ENCODE results near the gene DBNDD2.

The DBNDD2 gene

DNA sequence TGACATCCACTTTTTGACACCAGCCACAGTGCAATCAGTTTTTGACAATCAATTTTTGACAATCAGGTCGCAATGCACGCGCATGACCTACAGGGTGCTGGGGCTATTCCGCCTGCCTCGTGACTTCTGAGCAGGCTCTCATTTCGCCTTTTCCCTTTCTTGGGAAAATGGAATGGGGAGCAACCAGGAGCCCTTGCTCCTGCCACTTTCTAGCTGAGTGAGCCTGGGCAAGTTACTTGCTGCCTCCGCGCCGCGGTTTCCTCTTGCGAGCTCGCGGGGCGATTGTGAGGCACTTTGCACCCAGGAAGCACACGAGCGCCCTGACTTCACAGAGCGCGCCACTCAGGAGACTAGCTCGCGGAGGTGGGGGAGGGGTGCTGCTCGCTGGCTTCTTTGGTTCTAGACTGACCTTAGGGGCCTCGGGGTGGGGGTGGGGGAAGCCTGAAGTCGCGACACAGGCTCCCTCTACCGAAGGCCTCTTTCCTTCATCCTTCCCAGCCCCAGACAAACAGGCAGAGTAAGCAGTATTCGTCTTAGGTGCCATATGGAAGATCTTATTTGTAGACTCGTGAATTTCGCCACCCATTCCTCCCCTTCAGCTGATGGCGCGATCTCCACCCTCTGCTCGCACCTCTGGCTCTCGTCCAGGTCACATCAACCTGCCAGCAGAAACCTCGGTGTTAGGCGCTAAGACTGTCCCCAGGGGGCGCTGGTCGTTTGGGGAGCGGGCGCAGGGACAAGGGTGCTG is 34.6 kb upstream of the DBNDD2 start (continued):
- TF ChIP-seq, protein P1, sequence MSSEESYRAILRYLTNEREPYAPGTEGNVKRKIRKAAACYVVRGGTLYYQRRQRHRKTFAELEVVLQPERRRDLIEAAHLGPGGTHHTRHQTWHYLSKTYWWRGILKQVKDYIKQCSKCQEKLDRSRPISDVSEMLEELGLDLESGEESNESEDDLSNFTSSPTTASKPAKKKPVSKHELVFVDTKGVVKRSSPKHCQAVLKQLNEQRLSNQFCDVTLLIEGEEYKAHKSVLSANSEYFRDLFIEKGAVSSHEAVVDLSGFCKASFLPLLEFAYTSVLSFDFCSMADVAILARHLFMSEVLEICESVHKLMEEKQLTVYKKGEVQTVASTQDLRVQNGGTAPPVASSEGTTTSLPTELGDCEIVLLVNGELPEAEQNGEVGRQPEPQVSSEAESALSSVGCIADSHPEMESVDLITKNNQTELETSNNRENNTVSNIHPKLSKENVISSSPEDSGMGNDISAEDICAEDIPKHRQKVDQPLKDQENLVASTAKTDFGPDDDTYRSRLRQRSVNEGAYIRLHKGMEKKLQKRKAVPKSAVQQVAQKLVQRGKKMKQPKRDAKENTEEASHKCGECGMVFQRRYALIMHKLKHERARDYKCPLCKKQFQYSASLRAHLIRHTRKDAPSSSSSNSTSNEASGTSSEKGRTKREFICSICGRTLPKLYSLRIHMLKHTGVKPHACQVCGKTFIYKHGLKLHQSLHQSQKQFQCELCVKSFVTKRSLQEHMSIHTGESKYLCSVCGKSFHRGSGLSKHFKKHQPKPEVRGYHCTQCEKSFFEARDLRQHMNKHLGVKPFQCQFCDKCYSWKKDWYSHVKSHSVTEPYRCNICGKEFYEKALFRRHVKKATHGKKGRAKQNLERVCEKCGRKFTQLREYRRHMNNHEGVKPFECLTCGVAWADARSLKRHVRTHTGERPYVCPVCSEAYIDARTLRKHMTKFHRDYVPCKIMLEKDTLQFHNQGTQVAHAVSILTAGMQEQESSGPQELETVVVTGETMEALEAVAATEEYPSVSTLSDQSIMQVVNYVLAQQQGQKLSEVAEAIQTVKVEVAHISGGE (tag by site-specific recombination; conservative IDR thresholded peaks at IDR 0.05; ENCODE audit: low read depth), result peak; percentile 50; the same call in 1 of the 2 replicates
- TF ChIP-seq ZIC2 (tag by site-specific recombination; IDR thresholded peaks at IDR 0.05) (no peak), PBX3 (CRISPR knock-in tag; IDR thresholded peaks at IDR 0.05) (no peak), ZNF335 (tag by site-specific recombination; conservative IDR thresholded peaks at IDR 0.05) (peak; percentile 34; the same call in 1 of the 2 replicates), ZNF48 (tag by site-specific recombination; IDR thresholded peaks at IDR 0.05) (no peak), ZNF311 (tag by site-specific recombination; IDR thresholded peaks at IDR 0.05; ENCODE audit: borderline replicate concordance) (no peak), GLIS1 (tag by site-specific recombination; IDR thresholded peaks at IDR 0.05) (no peak), IKZF3 (tag by site-specific recombination; IDR thresholded peaks at IDR 0.05) (no peak), KLF1 (tag by site-specific recombination; IDR thresholded peaks at IDR 0.05) (peak; percentile 57; the same call in 1 of the 2 replicates), SALL2 (tag by site-specific recombination; IDR thresholded peaks at IDR 0.05; ENCODE audit: borderline replicate concordance) (no peak), ZNF26 (tag by site-specific recombination; IDR thresholded peaks at IDR 0.05) (no peak), ZNF473 (tag by site-specific recombination; IDR thresholded peaks at IDR 0.05) (no peak), ZNF214 (tag by site-specific recombination; IDR thresholded peaks at IDR 0.05; ENCODE audit: borderline replicate concordance) (no peak), ZFP37 (tag by site-specific recombination; IDR thresholded peaks at IDR 0.05) (no peak), ZNF114 (tag by site-specific recombination; IDR thresholded peaks at IDR 0.05) (no peak), MEIS1 (CRISPR knock-in tag; IDR thresholded peaks at IDR 0.05; ENCODE audit: borderline replicate concordance) (no peak), YY1 (tag by site-specific recombination; IDR thresholded peaks at IDR 0.05) (no peak), PRDM1 (tag by site-specific recombination; IDR thresholded peaks at IDR 0.05) (0 out of 2 replicates have a peak, but pooled peaks have one; percentile 8), WT1 (tag by site-specific recombination; IDR thresholded peaks at IDR 0.05) (no peak), ZNF654 (tag by site-specific recombination; IDR thresholded peaks at IDR 0.05; ENCODE audit: low read depth) (peak; percentile 71), ZNF558 (tag by site-specific recombination; IDR thresholded peaks at IDR 0.05) (no peak), HOXD13 (CRISPR knock-in tag; IDR thresholded peaks at IDR 0.05; ENCODE audit: borderline replicate concordance) (no peak), ZBTB48 (tag by site-specific recombination; IDR thresholded peaks at IDR 0.05) (no peak), ZNF133 (tag by site-specific recombination; IDR thresholded peaks at IDR 0.05) (no peak), ZBTB8A (tag by site-specific recombination; IDR thresholded peaks at IDR 0.05) (peak; percentile 33; the same call in 1 of the 2 replicates)
- TF ChIP-seq, protein P2, sequence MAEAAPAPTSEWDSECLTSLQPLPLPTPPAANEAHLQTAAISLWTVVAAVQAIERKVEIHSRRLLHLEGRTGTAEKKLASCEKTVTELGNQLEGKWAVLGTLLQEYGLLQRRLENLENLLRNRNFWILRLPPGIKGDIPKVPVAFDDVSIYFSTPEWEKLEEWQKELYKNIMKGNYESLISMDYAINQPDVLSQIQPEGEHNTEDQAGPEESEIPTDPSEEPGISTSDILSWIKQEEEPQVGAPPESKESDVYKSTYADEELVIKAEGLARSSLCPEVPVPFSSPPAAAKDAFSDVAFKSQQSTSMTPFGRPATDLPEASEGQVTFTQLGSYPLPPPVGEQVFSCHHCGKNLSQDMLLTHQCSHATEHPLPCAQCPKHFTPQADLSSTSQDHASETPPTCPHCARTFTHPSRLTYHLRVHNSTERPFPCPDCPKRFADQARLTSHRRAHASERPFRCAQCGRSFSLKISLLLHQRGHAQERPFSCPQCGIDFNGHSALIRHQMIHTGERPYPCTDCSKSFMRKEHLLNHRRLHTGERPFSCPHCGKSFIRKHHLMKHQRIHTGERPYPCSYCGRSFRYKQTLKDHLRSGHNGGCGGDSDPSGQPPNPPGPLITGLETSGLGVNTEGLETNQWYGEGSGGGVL (tag by site-specific recombination; IDR thresholded peaks at IDR 0.05), result no peak
- TF ChIP-seq, protein P3, sequence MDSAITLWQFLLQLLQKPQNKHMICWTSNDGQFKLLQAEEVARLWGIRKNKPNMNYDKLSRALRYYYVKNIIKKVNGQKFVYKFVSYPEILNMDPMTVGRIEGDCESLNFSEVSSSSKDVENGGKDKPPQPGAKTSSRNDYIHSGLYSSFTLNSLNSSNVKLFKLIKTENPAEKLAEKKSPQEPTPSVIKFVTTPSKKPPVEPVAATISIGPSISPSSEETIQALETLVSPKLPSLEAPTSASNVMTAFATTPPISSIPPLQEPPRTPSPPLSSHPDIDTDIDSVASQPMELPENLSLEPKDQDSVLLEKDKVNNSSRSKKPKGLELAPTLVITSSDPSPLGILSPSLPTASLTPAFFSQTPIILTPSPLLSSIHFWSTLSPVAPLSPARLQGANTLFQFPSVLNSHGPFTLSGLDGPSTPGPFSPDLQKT (IDR thresholded peaks at IDR 0.05; ENCODE audit: borderline replicate concordance, low read depth, low read length), result no peak
- TF ChIP-seq, protein P4, sequence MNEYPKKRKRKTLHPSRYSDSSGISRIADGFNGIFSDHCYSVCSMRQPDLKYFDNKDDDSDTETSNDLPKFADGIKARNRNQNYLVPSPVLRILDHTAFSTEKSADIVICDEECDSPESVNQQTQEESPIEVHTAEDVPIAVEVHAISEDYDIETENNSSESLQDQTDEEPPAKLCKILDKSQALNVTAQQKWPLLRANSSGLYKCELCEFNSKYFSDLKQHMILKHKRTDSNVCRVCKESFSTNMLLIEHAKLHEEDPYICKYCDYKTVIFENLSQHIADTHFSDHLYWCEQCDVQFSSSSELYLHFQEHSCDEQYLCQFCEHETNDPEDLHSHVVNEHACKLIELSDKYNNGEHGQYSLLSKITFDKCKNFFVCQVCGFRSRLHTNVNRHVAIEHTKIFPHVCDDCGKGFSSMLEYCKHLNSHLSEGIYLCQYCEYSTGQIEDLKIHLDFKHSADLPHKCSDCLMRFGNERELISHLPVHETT (tag by site-specific recombination; IDR thresholded peaks at IDR 0.05), result no peak

Data from HEK293 (cell line).